ENCODE measurements around the gene DNAJA4.
A peak's percentile ranks its signal among the peaks of the same experiment; 100 is the strongest.

The DNAJA4 gene

GRCh38 chr15:78276064-78276943, 11.9 kb downstream of the DNAJA4 start:
- no peak for DNase-seq
- H3K27me3 ChIP-seq (ENCODE audit: insufficient read depth, low read depth, severe bottlenecking): no peaks in the 10 kb centered on the region
- H3K36me3 ChIP-seq: no peaks in the 10 kb centered on the region
- H3K9me3 ChIP-seq (ENCODE audit: severe bottlenecking): no peaks in the 10 kb centered on the region
- no peak overlapping the region for H3K4me3 ChIP-seq (ENCODE audit: low read depth, low read length)
- H3K27ac ChIP-seq: no peak overlapping the region
- TF ChIP-seq CTCF (IDR thresholded peaks at IDR 0.05; ENCODE audit: low read depth, low read length): no peak

- Histone ChIP-seq H3K36me3 (peaks cover 9% of the 10 kb centered on the region), H3K4me3 (ENCODE audit: low read depth, low read length) (no peak overlapping the region), H3K27me3 (ENCODE audit: insufficient read depth, low read depth, severe bottlenecking) (no peaks in the 10 kb centered on the region), H3K9me3 (ENCODE audit: severe bottlenecking) (no peaks in the 10 kb centered on the region), H3K27ac (no peak overlapping the region)
- DNase-seq: no peak
- TF ChIP-seq CTCF (IDR thresholded peaks at IDR 0.05; ENCODE audit: low read depth, low read length): no peak
Observed at GRCh38 chr15:78280319-78281072, 16.1 kb downstream of the DNAJA4 start.

- no peak for DNase-seq
- no peak overlapping the region for H3K4me3 ChIP-seq (ENCODE audit: low read depth, low read length)
- H3K27ac ChIP-seq: no peak overlapping the region
- TF ChIP-seq CTCF (IDR thresholded peaks at IDR 0.05; ENCODE audit: low read depth, low read length): no peak
- no peaks in the 10 kb centered on the region for H3K9me3 ChIP-seq (ENCODE audit: severe bottlenecking)
- H3K36me3 ChIP-seq: peaks cover 14% of the 10 kb centered on the region
- no peaks in the 10 kb centered on the region for H3K27me3 ChIP-seq (ENCODE audit: insufficient read depth, low read depth, severe bottlenecking)
Observed at GRCh38 chr15:78282324-78282723, 18.0 kb downstream of the DNAJA4 start.

- H3K27ac ChIP-seq: no peak overlapping the region
- H3K36me3 ChIP-seq: peaks cover 14% of the 10 kb centered on the region
- DNase-seq: peak; percentile 27
- no peak overlapping the region for H3K4me3 ChIP-seq (ENCODE audit: low read depth, low read length)
- H3K27me3 ChIP-seq (ENCODE audit: insufficient read depth, low read depth, severe bottlenecking): no peaks in the 10 kb centered on the region
- peak; percentile 60 for TF ChIP-seq CTCF (IDR thresholded peaks at IDR 0.05; ENCODE audit: low read depth, low read length)
- no peaks in the 10 kb centered on the region for H3K9me3 ChIP-seq (ENCODE audit: severe bottlenecking)
Observed at GRCh38 chr15:78284758-78285157, 20.4 kb downstream of the DNAJA4 start.

GRCh38 chr15:78290222-78290621, 25.9 kb downstream of the DNAJA4 start:
- no peak for TF ChIP-seq CTCF (IDR thresholded peaks at IDR 0.05; ENCODE audit: low read depth, low read length)
- peaks cover 8% of the 10 kb centered on the region for H3K36me3 ChIP-seq
- DNase-seq: no peak
- H3K4me3 ChIP-seq (ENCODE audit: low read depth, low read length): no peak overlapping the region
- no peak overlapping the region for H3K27ac ChIP-seq
- H3K27me3 ChIP-seq (ENCODE audit: insufficient read depth, low read depth, severe bottlenecking): no peaks in the 10 kb centered on the region
- no peaks in the 10 kb centered on the region for H3K9me3 ChIP-seq (ENCODE audit: severe bottlenecking)

Measured in WERI-Rb-1 (cell line).